ENCODE results near the gene ILRUN. TPM values are rescaled to one million over a fixed set of nuclear protein-coding genes. Genes with fewer than 3 reads are reported as not detected.

Gene ILRUN
- polyA plus RNA-seq, 1 donor (not counting 4 experiments of a cell fraction or from before 2014, with no cell fraction given), result 64.1 TPM

- dilution Hi-C loops (cut with MboI; ENCODE audit: extremely low pct_ligation_motif_present, low sequenced_read_pairs), result no loop called here
- no peak overlapping the region for H3K9ac ChIP-seq (ENCODE audit: control insufficient read depth, extremely low read depth, insufficient read depth, low read length)
- H3K4me3 ChIP-seq (ENCODE audit: control insufficient read depth in 2 of 3, extremely low read depth in 1 of 3, insufficient read depth in 2 of 3, low read depth in 1 of 3, low read length in 3 of 3), result no peak overlapping the region
- TF ChIP-seq EZH2 (IDR thresholded peaks at IDR 0.05; ENCODE audit: low read length) (no peak), CTCF (optimal IDR thresholded peaks at IDR 0.05 in 1 of 3, IDR thresholded peaks at IDR 0.05 in 1 of 3, conservative IDR thresholded peaks at IDR 0.05 in 1 of 3; ENCODE audit: extremely low read depth in 1 of 3, insufficient read depth in 2 of 3, low read length in 3 of 3) (no peak)
- no peaks in the 10 kb centered on the region for H3K79me2 ChIP-seq (ENCODE audit: control insufficient read depth, insufficient read depth, low read length)
- FAIRE-seq (no peak), DNase-seq (ENCODE audit: low read depth, low spot score) (no peak)
- no peaks in the 10 kb centered on the region for H3K9me3 ChIP-seq (ENCODE audit: control insufficient read depth, low read depth, low read length)
- H2AFZ ChIP-seq (ENCODE audit: control insufficient read depth, low read length), result no peak overlapping the region
- H3K27ac ChIP-seq (ENCODE audit: control insufficient read depth, insufficient read depth, low read length), result no peak overlapping the region
- no peak overlapping the region for H3K4me2 ChIP-seq (ENCODE audit: control insufficient read depth, extremely low read depth, insufficient read depth, low read depth, low read length)
- peaks cover 11% of the 10 kb centered on the region for H3K4me1 ChIP-seq (ENCODE audit: control insufficient read depth, extremely low read depth, insufficient read depth, low read length)
- no peaks in the 10 kb centered on the region for H3K36me3 ChIP-seq (ENCODE audit: control insufficient read depth in 2 of 2, extremely low read depth in 1 of 2, insufficient read depth in 2 of 2, low read length in 2 of 2)
- H4K20me1 ChIP-seq (ENCODE audit: control insufficient read depth, extremely low read depth, insufficient read depth, low read length), result no peaks in the 10 kb centered on the region
- H3K9me1 ChIP-seq (ENCODE audit: control insufficient read depth, extremely low read depth, insufficient read depth, low read length), result no peaks in the 10 kb centered on the region
- no peaks in the 10 kb centered on the region for H3K27me3 ChIP-seq (ENCODE audit: control insufficient read depth, extremely low read depth, insufficient read depth, low read length)
Observed at GRCh38 chr6:34705241-34705640, 8.7 kb upstream of the ILRUN start.

GRCh38 chr6:34701199-34701598 lies 4.6 kb upstream of the ILRUN start:
- no peak for DNase-seq (ENCODE audit: low read depth, low spot score)
- Histone ChIP-seq H3K36me3 (ENCODE audit: control insufficient read depth in 2 of 2, extremely low read depth in 1 of 2, insufficient read depth in 2 of 2, low read length in 2 of 2) (no peaks in the 10 kb centered on the region), H3K4me1 (ENCODE audit: control insufficient read depth, extremely low read depth, insufficient read depth, low read length) (peaks cover 5% of the 10 kb centered on the region), H3K79me2 (ENCODE audit: control insufficient read depth, insufficient read depth, low read length) (peaks cover 3% of the 10 kb centered on the region), H3K9ac (ENCODE audit: control insufficient read depth, extremely low read depth, insufficient read depth, low read length) (no peak overlapping the region), H3K4me3 (ENCODE audit: control insufficient read depth in 2 of 3, extremely low read depth in 1 of 3, insufficient read depth in 2 of 3, low read depth in 1 of 3, low read length in 3 of 3) (no peak overlapping the region), H3K27me3 (ENCODE audit: control insufficient read depth, extremely low read depth, insufficient read depth, low read length) (no peaks in the 10 kb centered on the region), H3K9me1 (ENCODE audit: control insufficient read depth, extremely low read depth, insufficient read depth, low read length) (no peaks in the 10 kb centered on the region), H3K27ac (ENCODE audit: control insufficient read depth, insufficient read depth, low read length) (no peak overlapping the region), H4K20me1 (ENCODE audit: control insufficient read depth, extremely low read depth, insufficient read depth, low read length) (no peaks in the 10 kb centered on the region), H3K9me3 (ENCODE audit: control insufficient read depth, low read depth, low read length) (no peaks in the 10 kb centered on the region), H3K4me2 (ENCODE audit: control insufficient read depth, extremely low read depth, insufficient read depth, low read depth, low read length) (no peak overlapping the region), H2AFZ (ENCODE audit: control insufficient read depth, low read length) (no peak overlapping the region)
- FAIRE-seq, result no peak
- dilution Hi-C loops (cut with MboI; ENCODE audit: extremely low pct_ligation_motif_present, low sequenced_read_pairs), result no loop called here
- no peak for TF ChIP-seq CTCF (optimal IDR thresholded peaks at IDR 0.05 in 1 of 3, IDR thresholded peaks at IDR 0.05 in 1 of 3, conservative IDR thresholded peaks at IDR 0.05 in 1 of 3; ENCODE audit: extremely low read depth in 1 of 3, insufficient read depth in 2 of 3, low read length in 3 of 3)
- TF ChIP-seq EZH2 (IDR thresholded peaks at IDR 0.05; ENCODE audit: low read length), result no peak
